ENCODE measurements around the gene LEKR1.

- no peak for TF ChIP-seq ZNF140 (CRISPR knock-in tag; IDR thresholded peaks at IDR 0.05)
- no peak for TF ChIP-seq DPF2 (IDR thresholded peaks at IDR 0.05)
- TF ChIP-seq ZNF12 (CRISPR knock-in tag; IDR thresholded peaks at IDR 0.05): no peak
- TF ChIP-seq POLR2AphosphoS2 (IDR thresholded peaks at IDR 0.05; ENCODE audit: low read length): no peak
- no peak for TF ChIP-seq CTCF (IDR thresholded peaks at IDR 0.05 in 2 of 3, conservative IDR thresholded peaks at IDR 0.05 in 1 of 3; ENCODE audit: insufficient read depth in 2 of 3, low read depth in 1 of 3, low read length in 3 of 3)
- TF ChIP-seq MBD2 (IDR thresholded peaks at IDR 0.05; ENCODE audit: borderline replicate concordance, low read depth): no peak
- TF ChIP-seq ATF3 (IDR thresholded peaks at IDR 0.05): no peak
- TF ChIP-seq ATF3 (CRISPR knock-in tag; conservative IDR thresholded peaks at IDR 0.05): no peak
- no peak for TF ChIP-seq ZNF174 (CRISPR knock-in tag; IDR thresholded peaks at IDR 0.05)
- no peak for TF ChIP-seq TAF9B (IDR thresholded peaks at IDR 0.05; ENCODE audit: partially characterized antibody)
- TF ChIP-seq POLR2A (conservative IDR thresholded peaks at IDR 0.05): no peak
- no peak for TF ChIP-seq POLR2AphosphoS5 (IDR thresholded peaks at IDR 0.05; ENCODE audit: control insufficient read depth, insufficient read depth, low read depth, low read length)
- no peak for TF ChIP-seq GTF2E2 (tag; IDR thresholded peaks at IDR 0.05)
Observed at GRCh38 chr3:156859578-156859977, 33.4 kb downstream of the LEKR1 start.

All from K562 (cell line).